ENCODE measurements around the gene SUFU.

SUFU gene

DNA sequence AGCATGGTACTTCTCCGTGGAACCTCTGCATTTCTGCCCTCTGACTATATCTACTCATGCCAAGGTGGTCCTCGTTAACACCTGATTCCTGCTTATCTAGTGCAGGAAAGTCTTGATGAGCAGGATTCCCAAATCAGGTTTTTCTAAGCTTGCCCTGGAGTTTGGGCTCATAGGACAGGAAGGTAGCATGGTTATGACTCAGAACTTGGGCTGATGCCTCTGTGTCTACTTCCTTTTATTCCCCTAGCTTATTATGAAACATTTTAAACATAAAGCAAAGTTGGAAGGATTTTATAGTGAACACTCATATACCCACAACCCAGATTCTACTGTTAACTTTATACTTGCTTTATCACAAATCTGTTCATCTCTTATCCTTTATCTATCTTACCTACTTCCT is 5.6 kb downstream of the SUFU start:
- Histone ChIP-seq H3K4me3 (ENCODE audit: low read depth in 1 of 2, low read length in 1 of 2) (no peak overlapping the region), H3K27me3 (no peaks in the 10 kb centered on the region), H3K36me3 (peaks cover 20% of the 10 kb centered on the region), H3K4me1 (ENCODE audit: control insufficient read depth in 1 of 2, insufficient read depth in 1 of 2, low read depth in 1 of 2, low read length in 1 of 2) (peaks cover 10 to 18% of the 10 kb centered on the region in 2 experiments), H3K27ac (no peak overlapping the region), H3K9me3 (no peaks in the 10 kb centered on the region)
- TF ChIP-seq, protein P1, sequence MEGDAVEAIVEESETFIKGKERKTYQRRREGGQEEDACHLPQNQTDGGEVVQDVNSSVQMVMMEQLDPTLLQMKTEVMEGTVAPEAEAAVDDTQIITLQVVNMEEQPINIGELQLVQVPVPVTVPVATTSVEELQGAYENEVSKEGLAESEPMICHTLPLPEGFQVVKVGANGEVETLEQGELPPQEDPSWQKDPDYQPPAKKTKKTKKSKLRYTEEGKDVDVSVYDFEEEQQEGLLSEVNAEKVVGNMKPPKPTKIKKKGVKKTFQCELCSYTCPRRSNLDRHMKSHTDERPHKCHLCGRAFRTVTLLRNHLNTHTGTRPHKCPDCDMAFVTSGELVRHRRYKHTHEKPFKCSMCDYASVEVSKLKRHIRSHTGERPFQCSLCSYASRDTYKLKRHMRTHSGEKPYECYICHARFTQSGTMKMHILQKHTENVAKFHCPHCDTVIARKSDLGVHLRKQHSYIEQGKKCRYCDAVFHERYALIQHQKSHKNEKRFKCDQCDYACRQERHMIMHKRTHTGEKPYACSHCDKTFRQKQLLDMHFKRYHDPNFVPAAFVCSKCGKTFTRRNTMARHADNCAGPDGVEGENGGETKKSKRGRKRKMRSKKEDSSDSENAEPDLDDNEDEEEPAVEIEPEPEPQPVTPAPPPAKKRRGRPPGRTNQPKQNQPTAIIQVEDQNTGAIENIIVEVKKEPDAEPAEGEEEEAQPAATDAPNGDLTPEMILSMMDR (IDR thresholded peaks at IDR 0.05) = no peak

DNA sequence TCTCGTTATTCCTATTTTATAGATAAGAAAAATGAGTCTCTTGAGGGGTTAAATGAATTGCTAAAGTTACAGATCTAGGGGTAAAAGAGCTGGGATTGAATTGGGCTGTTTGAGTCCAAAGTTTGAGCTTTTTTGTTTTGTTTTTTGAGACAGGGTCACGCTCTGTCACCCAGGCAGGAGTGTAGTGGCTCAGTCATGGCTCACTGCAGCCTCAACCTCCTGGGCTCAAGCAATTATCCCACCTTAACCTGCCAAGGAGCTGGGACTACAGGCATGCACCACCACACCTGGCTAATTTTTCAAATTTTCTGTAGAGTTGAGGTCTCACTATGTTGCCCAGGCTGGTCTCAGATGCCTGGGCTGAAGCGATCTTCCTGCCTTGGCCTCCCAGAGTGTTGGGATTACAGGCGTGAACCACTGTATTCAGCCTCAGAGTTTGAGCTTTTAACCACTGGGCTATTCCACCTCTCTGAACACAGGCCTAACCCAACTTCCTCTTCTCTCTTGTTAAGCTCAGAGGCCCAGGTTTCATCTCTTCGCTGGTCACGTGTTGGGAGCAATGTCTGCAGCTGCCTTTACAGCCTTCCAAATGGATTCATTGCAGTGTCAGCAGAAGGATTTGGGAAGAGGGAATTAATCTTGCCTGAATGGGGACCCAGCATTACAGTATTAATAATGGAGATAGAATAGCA is 8.0 kb downstream of the SUFU start:
- Histone ChIP-seq H3K4me3 (ENCODE audit: low read depth in 1 of 2, low read length in 1 of 2) (no peak overlapping the region), H3K27ac (peak overlapping the region; percentile 67), H3K9me3 (no peaks in the 10 kb centered on the region), H3K4me1 (ENCODE audit: control insufficient read depth in 1 of 2, insufficient read depth in 1 of 2, low read depth in 1 of 2, low read length in 1 of 2) (peaks cover 0 to 6% of the 10 kb centered on the region in 2 experiments), H3K27me3 (no peaks in the 10 kb centered on the region), H3K36me3 (peaks cover 30% of the 10 kb centered on the region)
- TF ChIP-seq, protein P1 (IDR thresholded peaks at IDR 0.05) = no peak

DNA sequence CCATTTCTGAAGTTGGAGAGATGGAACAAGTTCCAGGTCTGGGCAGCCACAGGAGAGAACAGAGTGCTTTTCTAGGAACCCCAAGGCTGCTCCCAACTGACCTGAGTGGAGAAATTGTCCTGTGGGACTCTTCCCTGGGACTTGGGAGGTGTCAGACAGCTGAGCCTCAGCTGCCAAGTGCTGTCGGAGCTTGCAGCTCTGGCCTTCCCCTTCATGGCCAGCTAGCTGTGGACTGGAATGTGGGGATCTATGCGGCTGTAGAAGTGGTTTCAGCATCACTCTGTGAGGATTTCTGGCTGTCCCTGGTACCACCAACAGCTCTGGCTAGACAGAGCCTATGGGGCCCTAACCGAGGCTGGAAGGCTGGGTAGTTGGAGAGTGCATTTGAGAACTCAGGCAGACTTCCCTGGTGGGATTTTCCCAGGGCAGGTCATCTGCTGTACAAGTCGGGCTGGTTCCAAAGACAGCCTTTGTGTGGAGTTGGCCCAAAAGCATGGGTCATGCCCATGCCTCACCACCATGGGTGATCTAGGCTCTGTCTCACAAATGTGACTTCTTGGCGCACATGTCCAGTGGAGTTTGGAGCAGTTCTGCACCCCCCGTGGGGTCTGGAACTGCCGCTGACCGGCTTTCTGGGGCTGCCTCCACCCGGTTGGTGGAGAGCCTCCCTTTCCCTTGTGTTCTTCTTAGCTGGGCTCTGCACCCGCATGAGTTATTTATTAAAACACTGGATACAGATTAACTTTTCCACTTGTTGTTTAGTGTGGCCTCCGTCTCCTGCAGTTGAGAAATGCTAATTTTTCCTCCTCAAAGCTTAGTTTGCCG is 10.9 kb downstream of the SUFU start:
- no peak overlapping the region for H3K27ac ChIP-seq
- H3K36me3 ChIP-seq = peaks cover 26% of the 10 kb centered on the region
- TF ChIP-seq, protein P1 (IDR thresholded peaks at IDR 0.05) = no peak
- H3K4me3 ChIP-seq (ENCODE audit: low read depth in 1 of 2, low read length in 1 of 2) = no peak overlapping the region
- no peaks in the 10 kb centered on the region for H3K27me3 ChIP-seq
- no peaks in the 10 kb centered on the region for H3K9me3 ChIP-seq
- H3K4me1 ChIP-seq (ENCODE audit: control insufficient read depth in 1 of 2, insufficient read depth in 1 of 2, low read depth in 1 of 2, low read length in 1 of 2) = peaks cover 0 to 6% of the 10 kb centered on the region in 2 experiments

DNA sequence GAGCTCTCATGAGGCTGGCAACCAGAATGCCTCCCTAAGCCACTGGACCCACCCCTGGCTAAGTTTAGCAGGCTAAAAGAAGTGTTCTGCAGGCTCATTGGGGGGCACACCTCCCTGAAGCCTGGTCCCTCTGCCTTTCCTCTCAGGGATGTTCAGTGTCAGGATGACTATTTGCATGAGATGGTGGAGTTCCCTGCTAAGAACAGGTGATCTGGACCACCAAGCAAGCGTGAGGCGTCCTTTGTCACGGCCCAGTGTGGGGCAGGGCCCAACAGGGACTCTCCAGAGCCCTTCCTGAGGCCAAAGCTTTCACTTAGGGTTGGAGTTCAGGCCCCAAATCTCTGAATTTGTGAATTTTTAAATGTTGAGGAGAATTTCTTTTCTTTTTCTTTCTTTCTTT is 12.0 kb downstream of the SUFU start:
- Histone ChIP-seq H3K4me3 (ENCODE audit: low read depth in 1 of 2, low read length in 1 of 2) (no peak overlapping the region), H3K9me3 (no peaks in the 10 kb centered on the region), H3K36me3 (peaks cover 20% of the 10 kb centered on the region), H3K27me3 (no peaks in the 10 kb centered on the region), H3K4me1 (ENCODE audit: control insufficient read depth in 1 of 2, insufficient read depth in 1 of 2, low read depth in 1 of 2, low read length in 1 of 2) (peaks cover 0 to 6% of the 10 kb centered on the region in 2 experiments), H3K27ac (no peak overlapping the region)
- TF ChIP-seq, protein P1 (IDR thresholded peaks at IDR 0.05) = no peak

DNA sequence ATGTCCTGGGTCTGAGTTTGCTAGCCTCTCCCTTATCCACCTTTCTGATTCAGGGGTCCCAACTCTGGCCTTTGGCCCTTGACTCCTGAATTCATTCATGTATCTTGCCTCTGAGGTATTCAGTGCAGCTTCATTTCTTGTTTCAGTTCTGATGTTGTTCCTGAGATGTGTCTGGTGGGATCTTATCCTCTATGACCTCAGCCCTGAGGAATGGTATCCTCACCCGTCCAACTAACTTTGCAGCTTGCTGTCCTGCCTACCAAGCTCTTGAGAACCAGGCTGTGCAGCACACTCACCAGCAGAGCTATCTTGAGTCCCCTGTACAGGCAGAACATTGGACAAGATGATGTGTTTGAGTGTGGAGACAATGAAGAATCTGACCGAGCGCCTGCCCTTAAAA is 13.8 kb downstream of the SUFU start:
- TF ChIP-seq, protein P1 (IDR thresholded peaks at IDR 0.05) = no peak
- no peak overlapping the region for H3K27ac ChIP-seq

More for the DNA sequence above, 13.8 kb downstream of the SUFU start:
- peaks cover 19% of the 10 kb centered on the region for H3K36me3 ChIP-seq
- H3K4me1 ChIP-seq (ENCODE audit: control insufficient read depth in 1 of 2, insufficient read depth in 1 of 2, low read depth in 1 of 2, low read length in 1 of 2) = no peaks in the 10 kb centered on the region
- H3K9me3 ChIP-seq = no peaks in the 10 kb centered on the region
- no peak overlapping the region for H3K4me3 ChIP-seq (ENCODE audit: low read depth in 1 of 2, low read length in 1 of 2)
- H3K27me3 ChIP-seq = no peaks in the 10 kb centered on the region
